Uterus (tissue), 4 donors: ENCODE results near the gene ADAM23. TPM values are rescaled to one million over a fixed set of nuclear protein-coding genes. Genes with fewer than 3 reads are reported as not detected.

Source experiments
- DNase-seq, 2 donors: peaks; one replicate each; pipeline ENCODE4 v3.0.0-alpha.2; 2019 to 2020
- H3K27ac ChIP-seq, 2 donors: fragments of 200-600 bp; sonication (generic); 1 replicate in 1 of 2; 2 replicates in 1 of 2; pipeline ENCODE4 v1.5.1; 2016 to 2018
- H3K27me3 ChIP-seq, 2 donors: fragments of 200-600 bp; sonication (generic); one replicate each; pipeline ENCODE4 v1.5.1; 2018 to 2019; ENCODE audit warnings: control low read depth in 1 of 2
- H3K36me3 ChIP-seq, 2 donors: fragments of 200-600 bp; sonication (generic); one replicate each; pipeline ENCODE4 v1.5.1; 2019; ENCODE audit warnings: control low read depth in 1 of 2
- H3K4me1 ChIP-seq, 2 donors: fragments of 200-600 bp; sonication (generic); one replicate each; pipeline ENCODE4 v1.5.1; 2018 to 2019; ENCODE audit warnings: control low read depth in 1 of 2
- H3K4me3 ChIP-seq, 2 donors: fragments of 200-600 bp; sonication (generic); 1 replicate in 1 of 2; 2 replicates in 1 of 2; pipeline ENCODE4 v1.5.1; 2018 to 2019; ENCODE audit warnings: mild to moderate bottlenecking in 1 of 2
- H3K9me3 ChIP-seq, 2 donors: fragments of 200-600 bp; sonication (generic); one replicate each; pipeline ENCODE4 v1.5.1; 2019; ENCODE audit warnings: control low read depth in 1 of 2
- CTCF ChIP-seq, 4 experiments: fragments of 200-600 bp in 2 of 4; fragments of 450-650 bp in 2 of 4; sonication (generic) in 2 of 4; IDR thresholded peaks; one replicate each; pipeline ENCODE4 v1.5.1; 2016 to 2019; ENCODE audit warnings: antibody characterized with exemption in 4 of 4, mild to moderate bottlenecking in 2 of 4, moderate library complexity in 1 of 4
- POLR2A ChIP-seq, 2 donors: fragments of 450-650 bp; IDR thresholded peaks; one replicate each; pipeline ENCODE4 v1.6.1; 2016; ENCODE audit warnings: antibody characterized with exemption in 2 of 2, mild to moderate bottlenecking in 1 of 2, moderate library complexity in 1 of 2
- intact Hi-C: fragments of 100-400 bp; cut with DNase I; formaldehyde crosslinking; loops from one replicate; pipeline ENCODE4 v1.15.1; 2023; ENCODE audit warnings: low total_unique reads
- total RNA-seq, 4 donors: library from RNA; depleted of rRNA in 3 of 4; stranded (reverse); fragments of >200 nt in 3 of 4; gene quantifications; one replicate each; pipeline versions ENCODE4 v1.1.0 to v1.2.4, GENCODE V29; 2014 to 2023
- donor health status: DM: yes; HTN: yes; CAD: no.

ADAM23 gene
- total RNA-seq, 4 donors from 2014 or later = 0.59 to 11.9 (median 2.4) TPM

- Histone ChIP-seq H3K27ac (no peak overlapping the region), H3K4me1 (no peaks in the 10 kb centered on the region), H3K27me3 (no peaks in the 10 kb centered on the region), H3K36me3 (no peaks in the 10 kb centered on the region), H3K4me3 (no peak overlapping the region), H3K9me3 (no peaks in the 10 kb centered on the region)
- no peak for DNase-seq
- intact Hi-C loops = no loop called here
- TF ChIP-seq CTCF (IDR thresholded peaks at IDR 0.05) (no peak), POLR2A (IDR thresholded peaks at IDR 0.05) (no peak)
These were observed 114.0 kb downstream of the ADAM23 start for GRCh38 chr2:206557321-206557720.

GRCh38 chr2:206558492-206558891, 115.2 kb downstream of the ADAM23 start:
- Histone ChIP-seq H3K4me1 (no peaks in the 10 kb centered on the region), H3K9me3 (no peaks in the 10 kb centered on the region), H3K27me3 (no peaks in the 10 kb centered on the region), H3K4me3 (no peak overlapping the region), H3K36me3 (no peaks in the 10 kb centered on the region), H3K27ac (no peak overlapping the region)
- no peak for DNase-seq
- TF ChIP-seq CTCF (IDR thresholded peaks at IDR 0.05) (no peak), POLR2A (IDR thresholded peaks at IDR 0.05) (no peak)
- intact Hi-C loops = no loop called here

DNA sequence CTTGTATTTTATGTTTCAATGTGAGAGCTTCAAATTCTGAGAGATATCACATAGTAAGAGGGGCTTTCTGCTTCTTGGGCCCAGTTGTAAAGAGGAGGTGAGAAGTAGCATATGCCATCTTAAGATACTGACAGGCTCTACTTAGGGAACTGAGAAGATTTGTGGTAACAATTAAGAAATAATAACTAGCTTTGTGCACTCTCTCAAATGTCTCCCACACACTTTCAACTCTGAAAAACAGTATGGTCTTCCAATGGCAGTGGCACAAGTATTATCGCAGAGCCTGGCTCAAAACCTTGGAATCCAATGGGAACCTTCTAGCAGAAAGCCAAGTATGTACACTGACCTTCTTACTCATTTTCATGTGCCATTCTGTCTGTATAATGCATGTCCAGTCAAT, 118.6 kb downstream of the ADAM23 start:
- Histone ChIP-seq H3K27me3 (no peaks in the 10 kb centered on the region), H3K4me1 (no peaks in the 10 kb centered on the region), H3K9me3 (no peaks in the 10 kb centered on the region), H3K27ac (no peak overlapping the region), H3K36me3 (no peaks in the 10 kb centered on the region), H3K4me3 (no peak overlapping the region)
- TF ChIP-seq CTCF (IDR thresholded peaks at IDR 0.05) (no peak), POLR2A (IDR thresholded peaks at IDR 0.05) (no peak)
- intact Hi-C loops = no loop called here
- DNase-seq = no peak

- no peaks in the 10 kb centered on the region for H3K36me3 ChIP-seq
- TF ChIP-seq CTCF (IDR thresholded peaks at IDR 0.05) = no peak
- no peak for TF ChIP-seq POLR2A (IDR thresholded peaks at IDR 0.05)
- intact Hi-C loops = no loop called here
- no peak for DNase-seq
- H3K4me1 ChIP-seq = no peaks in the 10 kb centered on the region
- H3K27ac ChIP-seq = no peak overlapping the region
- H3K4me3 ChIP-seq = no peak overlapping the region
- H3K27me3 ChIP-seq = no peaks in the 10 kb centered on the region
- no peaks in the 10 kb centered on the region for H3K9me3 ChIP-seq
These were observed 119.0 kb downstream of the ADAM23 start for GRCh38 chr2:206562375-206562774.

- intact Hi-C loops = no loop called here
- TF ChIP-seq POLR2A (IDR thresholded peaks at IDR 0.05) (no peak), CTCF (IDR thresholded peaks at IDR 0.05) (no peak)
These were observed 120.0 kb downstream of the ADAM23 start for GRCh38 chr2:206563374-206563773.

More at GRCh38 chr2:206563374-206563773, 120.0 kb downstream of the ADAM23 start:
- Histone ChIP-seq H3K4me1 (no peaks in the 10 kb centered on the region), H3K9me3 (no peaks in the 10 kb centered on the region), H3K36me3 (no peaks in the 10 kb centered on the region), H3K27ac (no peak overlapping the region), H3K27me3 (no peaks in the 10 kb centered on the region), H3K4me3 (no peak overlapping the region)
- DNase-seq = no peak
